Measurements from ENCODE around the gene RGL3.
"Not testable (repeated sequence)": the region's sequence is repeated elsewhere in the genome, so short reads cannot be mapped to it uniquely, and the experiment has no call there.

RGL3 gene

GRCh38 chr19:11416346-11417052 is 2.6 kb downstream of the RGL3 start:
- DNase-seq, result no peak

- no peak for DNase-seq
Observed at GRCh38 chr19:11414544-11414943, 4.6 kb downstream of the RGL3 start.

DNA sequence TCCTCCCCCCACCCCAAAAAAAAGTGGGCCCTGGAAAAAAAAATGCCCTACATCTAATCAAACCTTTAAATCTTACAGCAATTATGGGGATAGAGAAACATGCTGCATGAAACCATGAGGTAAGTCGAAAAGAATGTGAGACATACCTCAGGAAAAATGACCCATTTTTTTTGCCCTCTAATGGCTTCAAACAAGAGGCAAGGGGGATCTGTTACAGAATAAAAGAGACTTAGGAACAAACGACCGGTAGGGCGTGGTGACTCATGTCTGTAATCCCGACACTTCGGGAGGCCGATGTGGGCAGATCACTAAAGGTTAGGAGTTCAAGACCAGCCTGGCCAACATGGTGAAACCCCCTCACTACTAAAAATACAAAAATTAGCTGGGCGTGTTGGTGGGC is 8.4 kb downstream of the RGL3 start:
- no peak for DNase-seq

DNA sequence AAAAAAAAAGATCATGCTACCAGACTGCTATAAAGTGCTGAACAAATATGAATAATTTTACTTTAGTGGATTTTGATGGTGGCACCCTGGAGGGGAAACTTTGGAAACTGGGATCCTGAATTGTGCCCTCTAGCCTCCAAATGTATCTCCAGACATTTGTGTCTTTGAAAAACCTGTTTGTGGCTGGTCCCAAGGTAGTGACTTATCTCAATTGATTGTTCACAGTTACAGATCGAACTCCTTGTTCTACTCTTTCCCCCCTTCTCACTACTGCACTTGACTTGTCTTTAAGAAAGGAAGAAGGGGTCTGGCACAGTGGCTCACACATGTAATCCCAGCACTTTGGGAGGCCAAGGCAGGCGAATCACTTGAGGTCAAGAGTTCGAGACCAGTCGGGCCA is 10.5 kb downstream of the RGL3 start:
- no peak for DNase-seq

GRCh38 chr19:11406703-11407236 is 12.3 kb downstream of the RGL3 start:
- not testable (repeated sequence) for DNase-seq

- DNase-seq, result peak; percentile 33
Observed at GRCh38 chr19:11405846-11406643, 13.1 kb downstream of the RGL3 start.

DNA sequence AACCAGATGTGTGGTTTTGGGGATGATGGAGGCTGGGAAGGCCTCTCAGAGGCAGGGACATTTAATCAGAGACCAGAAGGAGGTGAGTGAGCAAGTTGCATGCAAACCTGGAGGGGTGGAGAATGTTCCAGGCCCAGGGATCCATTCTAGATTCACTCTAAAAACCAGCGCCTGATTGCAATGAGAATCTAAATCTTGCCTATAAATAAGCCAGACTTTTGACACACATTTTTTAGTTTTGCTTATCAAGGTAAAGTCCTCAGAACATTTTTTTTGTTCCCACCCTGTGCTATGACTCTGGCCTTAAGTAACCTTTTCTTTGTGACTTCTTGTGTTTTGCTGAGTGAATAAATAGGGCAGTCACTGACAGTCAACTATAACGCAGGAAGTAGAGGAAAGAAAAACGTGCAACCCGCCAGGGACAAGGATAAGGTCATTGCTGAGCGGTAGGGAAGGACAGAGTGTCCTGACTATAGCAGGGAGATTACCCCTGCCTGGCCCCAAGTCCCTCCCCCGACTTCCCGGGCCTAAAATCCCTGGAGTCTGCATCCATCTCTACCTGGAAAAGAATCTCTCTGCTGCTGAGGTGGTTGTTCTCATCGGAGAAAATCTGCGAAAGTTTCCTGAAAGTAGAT is 14.4 kb downstream of the RGL3 start:
- DNase-seq, result no peak

DNA sequence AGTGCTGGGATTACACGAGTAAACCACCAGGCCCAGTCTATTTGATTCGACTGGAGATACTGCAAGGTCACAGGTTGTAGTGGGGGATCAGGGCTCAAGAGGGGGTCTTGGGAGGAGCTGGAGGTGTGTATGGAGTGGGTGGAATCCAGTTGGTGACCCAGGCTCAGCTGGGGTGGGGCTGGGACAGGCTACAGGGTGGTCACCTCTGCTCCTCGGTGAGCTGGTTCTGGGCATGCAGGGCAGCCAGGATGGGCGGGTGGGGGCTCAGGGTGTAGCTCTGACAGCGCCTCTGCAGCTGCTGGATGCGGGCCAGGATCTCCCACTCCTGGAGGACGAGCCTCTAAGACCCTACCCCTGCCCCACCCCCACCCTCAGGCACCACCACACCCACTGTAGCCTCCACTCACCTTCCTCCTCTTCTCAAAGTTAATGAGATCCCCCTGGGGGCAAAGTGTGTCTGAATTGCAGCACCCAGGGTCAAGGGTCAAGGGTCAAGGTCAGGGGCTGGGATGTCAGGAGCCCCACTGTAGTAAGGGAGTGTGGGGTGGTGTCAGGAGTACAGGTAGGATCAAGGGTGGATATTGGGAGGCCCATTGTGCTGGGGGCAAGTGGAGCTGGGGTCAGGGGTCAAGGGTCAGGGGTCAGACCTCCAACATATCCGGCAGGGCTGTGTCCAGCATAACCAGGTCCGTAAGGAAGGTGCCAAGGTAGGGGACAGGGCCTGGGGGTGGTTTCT is 17.1 kb downstream of the RGL3 start:
- no peak for DNase-seq

- DNase-seq, result no peak
Observed at GRCh38 chr19:11400798-11401197, 18.3 kb downstream of the RGL3 start.

- DNase-seq, result no peak
Observed at GRCh38 chr19:11399667-11400066, 19.4 kb downstream of the RGL3 start.

- DNase-seq, result no peak
Observed at GRCh38 chr19:11397089-11397610, 22.0 kb downstream of the RGL3 start.

- DNase-seq, result no peak
Observed at GRCh38 chr19:11390933-11391680, 28.0 kb downstream of the RGL3 start.

- no peak for DNase-seq
Observed at GRCh38 chr19:11390359-11390758, 28.8 kb downstream of the RGL3 start.

DNA sequence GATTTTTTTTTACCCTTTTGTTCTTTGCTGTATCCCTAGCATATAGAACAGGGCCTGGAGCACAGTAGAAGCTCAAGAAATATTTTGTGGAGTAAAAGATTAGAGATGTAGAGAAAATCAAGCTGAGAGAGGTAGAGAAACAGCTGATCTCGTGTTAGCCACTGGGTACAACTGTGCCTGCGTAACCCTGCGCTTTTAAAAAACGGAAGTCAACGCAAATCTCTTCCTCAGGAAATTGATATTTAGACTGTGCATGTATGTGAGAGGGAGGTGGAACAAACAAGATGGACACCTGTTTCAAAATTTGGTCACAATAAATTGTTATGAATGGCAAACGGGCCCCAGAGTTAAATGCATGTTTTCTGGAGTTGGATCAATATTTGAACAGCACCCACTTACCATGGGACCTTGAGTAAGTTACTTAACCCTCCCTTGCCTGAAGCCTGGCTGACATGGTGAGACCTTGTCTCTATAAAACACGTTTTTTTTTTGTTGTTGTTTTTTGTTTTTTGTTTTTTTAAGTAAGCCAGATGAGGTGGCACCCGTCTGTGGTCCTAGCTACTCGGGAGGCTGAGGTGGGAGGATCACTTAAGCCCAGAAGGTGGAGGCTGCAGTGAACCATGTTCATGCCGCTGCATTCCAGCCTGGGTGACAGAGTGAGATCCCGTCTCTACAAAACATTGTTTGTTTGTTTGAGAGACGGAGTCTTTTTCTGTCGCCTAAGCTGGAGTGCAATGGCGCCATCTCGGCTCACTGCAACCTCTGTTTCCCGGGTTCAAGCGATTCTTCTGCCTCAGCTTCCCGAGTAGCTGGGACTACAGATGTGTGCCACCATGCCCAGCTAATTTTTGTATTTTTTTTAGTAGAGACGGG is 31.7 kb downstream of the RGL3 start:
- DNase-seq, result no peak

GRCh38 chr19:11384778-11385129 is 34.4 kb downstream of the RGL3 start:
- no peak for DNase-seq

GRCh38 chr19:11383706-11384048 is 35.4 kb downstream of the RGL3 start:
- no peak for DNase-seq

DNA sequence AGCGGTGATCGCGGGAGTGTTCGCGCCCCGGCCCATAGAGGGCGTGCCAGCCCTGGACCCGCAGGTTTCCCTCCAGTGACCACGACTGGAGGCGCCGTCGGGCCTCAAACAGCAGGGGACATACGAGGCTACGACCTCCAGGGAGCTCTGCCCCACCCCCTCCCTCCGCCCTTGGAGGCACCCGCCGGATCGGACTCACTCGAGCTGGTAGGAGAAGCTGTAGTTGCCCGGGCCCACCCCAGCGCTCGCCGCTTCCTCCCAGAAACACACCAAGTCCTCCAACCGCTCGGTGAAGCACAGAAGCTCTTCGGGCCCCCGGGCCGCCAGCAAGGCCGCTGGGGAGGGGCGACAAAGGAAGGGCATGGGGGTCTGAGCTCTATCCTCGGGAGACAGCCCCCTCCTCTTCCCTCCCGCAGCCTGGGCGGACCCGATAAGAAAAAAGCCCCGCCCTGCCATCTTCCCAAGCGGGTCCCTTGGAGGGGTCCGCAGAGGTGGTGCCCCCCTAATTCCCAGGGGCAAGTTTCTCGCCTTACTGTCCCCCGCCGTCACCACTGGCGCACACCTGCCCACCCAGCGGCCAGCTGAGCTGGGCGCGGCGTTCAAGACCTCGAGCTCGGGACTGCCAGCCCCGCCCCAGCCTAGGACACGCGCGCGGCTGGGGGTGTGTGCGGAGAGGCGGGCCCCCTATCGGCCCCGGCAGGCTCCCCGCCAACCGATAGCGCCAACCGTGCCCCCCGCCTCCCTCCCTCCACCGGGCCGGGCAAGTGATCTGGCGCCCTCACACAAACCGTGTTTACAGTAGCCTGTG is 36.0 kb downstream of the RGL3 start:
- DNase-seq, result peak; percentile 43

DNA sequence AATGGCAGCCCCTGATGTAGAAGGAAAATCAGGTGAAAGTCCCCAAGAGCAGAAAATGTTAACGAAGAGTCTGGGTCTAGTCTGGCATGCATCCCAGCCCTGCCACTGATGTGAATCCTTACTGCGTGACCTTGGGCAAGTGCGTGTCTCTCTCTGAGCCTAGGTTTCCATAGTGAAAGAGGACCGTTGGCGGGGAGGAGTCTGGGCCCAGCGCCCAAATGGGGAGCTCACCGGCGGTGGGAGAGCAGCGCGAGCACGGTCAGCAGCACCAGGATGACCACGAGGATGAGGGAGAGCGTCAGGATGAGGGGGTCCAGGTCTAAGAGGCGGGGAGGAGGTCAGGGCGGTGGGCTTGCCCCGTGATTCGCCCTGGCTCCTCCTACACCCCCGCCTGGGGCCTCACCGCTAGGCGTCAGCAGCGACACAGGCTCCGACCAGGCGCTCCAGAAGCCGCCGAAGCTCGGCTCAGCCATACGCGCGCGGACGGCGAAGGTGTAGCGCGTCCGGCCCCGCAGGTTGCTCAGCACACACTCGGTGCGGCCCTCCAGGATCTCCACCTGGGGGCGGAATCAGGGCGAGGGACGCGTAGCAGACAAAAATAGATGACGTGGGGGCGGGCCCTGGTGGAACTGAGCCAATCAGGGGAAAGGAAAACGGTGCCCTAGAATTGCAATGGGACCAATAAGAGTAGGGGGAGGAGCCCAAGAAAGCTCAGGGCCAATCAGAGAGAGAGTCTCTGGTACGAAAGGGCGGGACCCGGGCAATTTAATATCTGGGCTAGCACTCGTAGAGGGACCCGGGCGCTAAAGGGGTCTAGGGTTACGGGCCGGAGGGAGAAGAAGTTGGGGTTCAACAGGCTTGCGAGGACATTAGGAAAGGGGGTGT is 38.2 kb downstream of the RGL3 start:
- peak; percentile 99 for DNase-seq

DNA sequence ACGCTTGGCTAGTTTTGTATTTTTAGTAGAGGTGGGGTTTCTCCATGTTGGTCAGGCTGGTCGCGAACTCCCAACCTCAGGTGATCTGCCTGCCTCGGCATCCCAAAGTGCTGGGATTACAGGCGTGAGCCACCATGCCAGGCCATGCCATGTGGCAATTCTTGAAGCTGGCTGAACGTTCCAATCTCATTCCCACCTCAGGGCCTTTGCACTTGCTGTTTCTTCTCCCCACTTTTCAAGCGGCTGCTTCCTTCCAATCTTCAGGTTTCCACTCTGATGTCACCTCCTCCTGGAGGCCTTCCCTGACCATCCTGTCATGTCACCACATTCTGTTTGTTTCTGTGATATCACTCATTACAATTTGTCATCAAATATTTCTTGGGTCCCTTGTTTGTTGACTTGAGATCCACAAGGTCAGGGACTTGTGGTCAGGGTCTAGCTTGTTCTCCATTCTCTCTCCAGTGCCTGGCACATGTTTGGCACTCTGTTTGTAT is 39.2 kb downstream of the RGL3 start:
- DNase-seq, result no peak
